ENCODE data around the gene EXOC2. TPM values are rescaled to one million over a fixed set of nuclear protein-coding genes. Genes with fewer than 3 reads are reported as not detected.
"Not testable (repeated sequence)": the region's sequence is repeated elsewhere in the genome, so short reads cannot be mapped to it uniquely, and the experiment has no call there.

Gene EXOC2
- total and polyA plus RNA-seq, 2 experiments from 2014 or later: 28.9 to 29.2 TPM

DNA sequence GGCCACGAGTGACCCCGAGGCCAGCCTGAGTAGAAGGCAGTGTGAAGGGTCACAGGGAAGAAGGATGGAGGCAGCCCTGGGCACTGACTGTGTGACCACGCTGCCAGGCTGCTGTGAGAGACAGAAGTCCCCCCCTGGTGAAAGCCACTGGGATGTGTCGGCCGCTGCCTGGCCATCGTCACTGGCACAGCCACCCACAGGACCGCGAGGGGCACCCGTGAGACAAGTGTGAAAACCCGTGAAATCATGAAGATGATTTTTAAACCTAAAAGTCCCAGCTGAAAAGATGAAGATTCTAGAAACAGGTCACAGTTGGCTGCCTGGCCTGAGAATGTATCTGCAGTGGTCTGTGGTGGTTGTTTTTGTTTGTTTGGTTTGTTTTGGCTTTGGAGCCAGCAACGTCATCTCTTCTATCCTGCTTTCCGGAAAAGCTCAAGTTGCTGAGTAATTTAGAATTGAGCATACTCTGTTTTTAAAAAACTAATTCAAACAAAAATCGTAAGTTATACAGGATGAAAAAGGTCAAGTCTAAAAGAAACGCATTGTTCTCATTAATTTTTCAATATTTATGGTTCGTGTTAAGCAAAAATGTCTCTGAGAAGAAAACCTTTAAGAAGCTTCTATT lies 130.8 kb downstream of the EXOC2 start:
- H3K27ac ChIP-seq: no peak overlapping the region
- H3K4me3 ChIP-seq: no peak overlapping the region
- H3K36me3 ChIP-seq: peaks cover 23% of the 10 kb centered on the region
- no peak for TF ChIP-seq CTCF (IDR thresholded peaks at IDR 0.05; ENCODE audit: low read depth, low read length)
- no peaks in the 10 kb centered on the region for H3K27me3 ChIP-seq
- DNase-seq (ENCODE audit: low read depth in 1 of 2, low spot score in 1 of 2): no peak
- no peaks in the 10 kb centered on the region for H3K9me3 ChIP-seq (ENCODE audit: low read depth)
- no peaks in the 10 kb centered on the region for H3K4me1 ChIP-seq (ENCODE audit: low read depth)

- peaks cover 27% of the 10 kb centered on the region for H3K36me3 ChIP-seq
- not testable (repeated sequence) for H3K4me1 ChIP-seq (ENCODE audit: low read depth); H3K27ac ChIP-seq; H3K9me3 ChIP-seq (ENCODE audit: low read depth); DNase-seq (ENCODE audit: low read depth in 1 of 2, low spot score in 1 of 2); H3K27me3 ChIP-seq; H3K4me3 ChIP-seq
These were observed 131.6 kb downstream of the EXOC2 start for GRCh38 chr6:561335-561734.

GRCh38 chr6:558959-559358 lies 134.0 kb downstream of the EXOC2 start:
- Histone ChIP-seq H3K27ac (no peak overlapping the region), H3K4me1 (ENCODE audit: low read depth) (no peaks in the 10 kb centered on the region), H3K4me3 (no peak overlapping the region), H3K27me3 (no peaks in the 10 kb centered on the region), H3K9me3 (ENCODE audit: low read depth) (no peaks in the 10 kb centered on the region), H3K36me3 (peaks cover 38% of the 10 kb centered on the region)
- no peak for TF ChIP-seq CTCF (IDR thresholded peaks at IDR 0.05; ENCODE audit: low read depth, low read length)
- DNase-seq (ENCODE audit: low read depth in 1 of 2, low spot score in 1 of 2): no peak

GRCh38 chr6:558089-558488 lies 134.8 kb downstream of the EXOC2 start:
- TF ChIP-seq CTCF (IDR thresholded peaks at IDR 0.05; ENCODE audit: low read depth, low read length): peak; percentile 31
- peak in 1 of 2 donors; percentile 10 for DNase-seq (ENCODE audit: low read depth in 1 of 2, low spot score in 1 of 2)
- Histone ChIP-seq H3K4me3 (no peak overlapping the region), H3K27ac (no peak overlapping the region), H3K9me3 (ENCODE audit: low read depth) (no peaks in the 10 kb centered on the region), H3K4me1 (ENCODE audit: low read depth) (no peaks in the 10 kb centered on the region), H3K27me3 (no peaks in the 10 kb centered on the region), H3K36me3 (peaks cover 29% of the 10 kb centered on the region)

GRCh38 chr6:551829-552350 lies 141.0 kb downstream of the EXOC2 start:
- TF ChIP-seq CTCF (IDR thresholded peaks at IDR 0.05; ENCODE audit: low read depth, low read length): no peak
- peaks cover 19% of the 10 kb centered on the region for H3K36me3 ChIP-seq
- DNase-seq (ENCODE audit: low read depth in 1 of 2, low spot score in 1 of 2): no peak
- no peaks in the 10 kb centered on the region for H3K27me3 ChIP-seq
- no peak overlapping the region for H3K27ac ChIP-seq
- H3K4me1 ChIP-seq (ENCODE audit: low read depth): no peaks in the 10 kb centered on the region
- no peaks in the 10 kb centered on the region for H3K9me3 ChIP-seq (ENCODE audit: low read depth)
- H3K4me3 ChIP-seq: no peak overlapping the region

- no peak for TF ChIP-seq CTCF (IDR thresholded peaks at IDR 0.05; ENCODE audit: low read depth, low read length)
- Histone ChIP-seq H3K36me3 (peaks cover 18% of the 10 kb centered on the region), H3K4me1 (ENCODE audit: low read depth) (no peaks in the 10 kb centered on the region), H3K27ac (no peak overlapping the region), H3K4me3 (no peak overlapping the region), H3K9me3 (ENCODE audit: low read depth) (no peaks in the 10 kb centered on the region), H3K27me3 (no peaks in the 10 kb centered on the region)
- peak; percentile 17 to 64 for DNase-seq (ENCODE audit: low read depth in 1 of 2, low spot score in 1 of 2)
These were observed 141.5 kb downstream of the EXOC2 start for GRCh38 chr6:551405-551804.
